Measurements from ENCODE around the gene STKLD1. TPM values are rescaled to one million over a fixed set of nuclear protein-coding genes. Genes with fewer than 3 reads are reported as not detected.
A peak's percentile ranks its signal among the peaks of the same experiment; 100 is the strongest.

Gene STKLD1
- total RNA-seq, 2 donors from 2014 or later, result not detected

GRCh38 chr9:133404454-133405002 lies 28.4 kb downstream of the STKLD1 start:
- no peaks in the 10 kb centered on the region for H3K9me3 ChIP-seq
- H3K36me3 ChIP-seq (replicated peaks in 1 of 2; ENCODE audit: insufficient read depth in 1 of 2, low read depth in 2 of 2), result peaks cover 0 to 5% of the 10 kb centered on the region in 2 donors
- TF ChIP-seq CTCF (IDR thresholded peaks at IDR 0.05), result no peak
- H3K27ac ChIP-seq, result no peak overlapping the region
- intact Hi-C loops (cut with DNase I), result loop anchor here (5.0 kb wide), 1 partner anchor 83 kb away; no protein-coding TSS in a partner anchor
- 73 to 75% methylated on average over 6 to 12 of the region's 12 CpGs for WGBS, 2 donors
- ATAC-seq, result no peak
- H3K4me1 ChIP-seq, result no peaks in the 10 kb centered on the region
- no peak overlapping the region for H3K4me3 ChIP-seq
- no peaks in the 10 kb centered on the region for H3K27me3 ChIP-seq
- no peak for DNase-seq

- no peak for ATAC-seq
- Histone ChIP-seq H3K36me3 (replicated peaks in 1 of 2; ENCODE audit: insufficient read depth in 1 of 2, low read depth in 2 of 2) (peaks cover 0 to 11% of the 10 kb centered on the region in 2 donors), H3K4me1 (no peaks in the 10 kb centered on the region), H3K27ac (peak overlapping the region in 1 of 4 donors; percentile 40), H3K27me3 (no peaks in the 10 kb centered on the region), H3K9me3 (no peaks in the 10 kb centered on the region), H3K4me3 (no peak overlapping the region)
- WGBS, 2 donors, result 76% methylated on average over 18 to 19 of the region's 19 CpGs
- TF ChIP-seq CTCF (IDR thresholded peaks at IDR 0.05) (no peak), POLR2A (IDR thresholded peaks at IDR 0.05) (no peak)
- intact Hi-C loops (cut with DNase I), result loop anchor here (5.0 kb wide), 1 partner anchor 82 kb away; no protein-coding TSS in a partner anchor
- no peak for DNase-seq
Observed at GRCh38 chr9:133405508-133406438, 29.6 kb downstream of the STKLD1 start.

GRCh38 chr9:133406480-133407307 lies 30.5 kb downstream of the STKLD1 start:
- WGBS, 2 donors, result 42 to 67% methylated on average over 9 to 24 of the region's 24 CpGs
- peaks cover 0 to 15% of the 10 kb centered on the region in 2 donors for H3K36me3 ChIP-seq (replicated peaks in 1 of 2; ENCODE audit: insufficient read depth in 1 of 2, low read depth in 2 of 2)

GRCh38 chr9:133408042-133408441 lies 31.9 kb downstream of the STKLD1 start:
- intact Hi-C loops (cut with DNase I), result loop anchor here (5.0 kb wide), 1 partner anchor 79 kb away; no protein-coding TSS in a partner anchor
- no peak for ATAC-seq
- Histone ChIP-seq H3K4me1 (no peaks in the 10 kb centered on the region), H3K9me3 (no peaks in the 10 kb centered on the region), H3K27ac (no peak overlapping the region), H3K36me3 (replicated peaks in 1 of 2; ENCODE audit: insufficient read depth in 1 of 2, low read depth in 2 of 2) (peaks cover 0 to 15% of the 10 kb centered on the region in 2 donors), H3K4me3 (no peak overlapping the region), H3K27me3 (no peaks in the 10 kb centered on the region)
- 95 to 100% methylated on average over 1 of the region's 1 CpG for WGBS, 2 donors
- DNase-seq, result no peak
- TF ChIP-seq POLR2A (IDR thresholded peaks at IDR 0.05), result no peak
- no peak for TF ChIP-seq CTCF (IDR thresholded peaks at IDR 0.05)

More at GRCh38 chr9:133406480-133407307, 30.5 kb downstream of the STKLD1 start:
- Histone ChIP-seq H3K4me3 (no peak overlapping the region), H3K27ac (no peak overlapping the region), H3K27me3 (no peaks in the 10 kb centered on the region), H3K4me1 (no peaks in the 10 kb centered on the region), H3K9me3 (no peaks in the 10 kb centered on the region)
- ATAC-seq (peak; percentile 86), DNase-seq (peak; percentile 79 to 81 (median 81))
- intact Hi-C loops (cut with DNase I), result loop anchor here (5.0 kb wide), 1 partner anchor 81 kb away; no protein-coding TSS in a partner anchor
- peak; percentile 81 to 92 (median 89) for TF ChIP-seq CTCF (IDR thresholded peaks at IDR 0.05)
- TF ChIP-seq POLR2A (IDR thresholded peaks at IDR 0.05), result no peak

All from body of pancreas (tissue), 4 donors.